ENCODE measurements around the gene RANBP9. TPM values are rescaled to one million over a fixed set of nuclear protein-coding genes. Genes with fewer than 3 reads are reported as not detected.

RANBP9 gene
- total and polyA plus RNA-seq, 2 of the 13 experiments (the other 11 are each of a cell fraction or from before 2014, with no cell fraction given) = 26.6 to 30.6 TPM

- TF ChIP-seq KDM4B (CRISPR knock-in tag; IDR thresholded peaks at IDR 0.05) (no peak), STAG1 (CRISPR knock-in tag; IDR thresholded peaks at IDR 0.05) (peak; percentile 38), HOXA5 (CRISPR knock-in tag; IDR thresholded peaks at IDR 0.05) (peak; percentile 95), RBFOX2 (IDR thresholded peaks at IDR 0.05; ENCODE audit: low read depth, low read length) (no peak), TEF (CRISPR knock-in tag; IDR thresholded peaks at IDR 0.05) (0 out of 2 replicates have a peak, but pooled peaks have one; percentile 30), TCF7 (IDR thresholded peaks at IDR 0.05; ENCODE audit: low read depth) (peak; percentile 100), RFXAP (CRISPR knock-in tag; IDR thresholded peaks at IDR 0.05; ENCODE audit: borderline replicate concordance) (peak; percentile 92), ZNF580 (CRISPR knock-in tag; IDR thresholded peaks at IDR 0.05; ENCODE audit: borderline replicate concordance, low read depth) (peak; percentile 71; the same call in 1 of the 2 replicates), AGO2 (optimal IDR thresholded peaks at IDR 0.05; ENCODE audit: low read depth, low read length) (no peak), KLF16 (CRISPR knock-in tag; IDR thresholded peaks at IDR 0.05) (peak in 1 of 2 experiments; percentile 24; a peak in 1 of 4 replicates), ELF1 (CRISPR knock-in tag; IDR thresholded peaks at IDR 0.05) (peak; percentile 37; the same call in 1 of the 2 replicates), ZKSCAN8 (CRISPR knock-in tag; IDR thresholded peaks at IDR 0.05; ENCODE audit: borderline replicate concordance) (peak; percentile 98), LRRFIP1 (CRISPR knock-in tag; conservative IDR thresholded peaks at IDR 0.05) (peak; percentile 72; the same call in 1 of the 2 replicates), ZBTB26 (CRISPR knock-in tag; IDR thresholded peaks at IDR 0.05; ENCODE audit: borderline replicate concordance) (no peak), ZBTB20 (CRISPR knock-in tag; IDR thresholded peaks at IDR 0.05; ENCODE audit: borderline replicate concordance, low read depth) (peak; percentile 88), ZMYM2 (CRISPR knock-in tag; IDR thresholded peaks at IDR 0.05) (0 out of 2 replicates have a peak, but pooled peaks have one; percentile 47), ZC3H4 (CRISPR knock-in tag; IDR thresholded peaks at IDR 0.05; ENCODE audit: borderline replicate concordance) (no peak), ZNF782 (CRISPR knock-in tag; IDR thresholded peaks at IDR 0.05; ENCODE audit: borderline replicate concordance) (no peak; the same call in 1 of the 2 replicates), ZNF296 (CRISPR knock-in tag; conservative IDR thresholded peaks at IDR 0.05) (no peak), HMG20B (CRISPR knock-in tag; conservative IDR thresholded peaks at IDR 0.05) (peak; percentile 97), EHMT2 (IDR thresholded peaks at IDR 0.05; ENCODE audit: borderline replicate concordance, low read depth, low read length) (peak; percentile 38; the same call in 1 of the 2 replicates), ZNF761 (CRISPR knock-in tag; conservative IDR thresholded peaks at IDR 0.05) (peak; percentile 93), NR2F1 (CRISPR knock-in tag; IDR thresholded peaks at IDR 0.05) (peak; percentile 94 to 98), ZNF75D (CRISPR knock-in tag; IDR thresholded peaks at IDR 0.05; ENCODE audit: borderline replicate concordance) (no peak), ZNF614 (CRISPR knock-in tag; IDR thresholded peaks at IDR 0.05; ENCODE audit: borderline replicate concordance) (peak; percentile 82)
Observed at GRCh38 chr6:13604546-13605416, 106.9 kb downstream of the RANBP9 start (continued).
